Transverse colon (tissue), 3 donors: ENCODE measurements around the gene SOX18.

Experiments
- CTCF ChIP-seq, 5 experiments: fragments of 200-600 bp in 3 of 5; fragments of 450-650 bp in 2 of 5; sonication (generic) in 3 of 5; IDR thresholded peaks; 1 replicate in 2 of 5; 2 replicates in 3 of 5; pipeline ENCODE4 v1.5.1; 2016 to 2017; ENCODE audit warnings: antibody characterized with exemption in 5 of 5, inconsistent platforms in 3 of 5, mild to moderate bottlenecking in 2 of 5, moderate library complexity in 1 of 5
- POLR2A ChIP-seq: fragments of 450-650 bp; IDR thresholded peaks from one replicate; pipeline ENCODE4 v1.6.1; 2016; ENCODE audit warnings: antibody characterized with exemption, mild to moderate bottlenecking, moderate library complexity

GRCh38 chr20:64051033-64051452, 1.6 kb upstream of the SOX18 start:
- no peak for TF ChIP-seq CTCF (IDR thresholded peaks at IDR 0.05)
- TF ChIP-seq POLR2A: no peak
